GM23338 (cell line): ENCODE data around the gene FLT1. TPM values are rescaled to one million over a fixed set of nuclear protein-coding genes. Genes with fewer than 3 reads are reported as not detected.
A peak's percentile ranks its signal among the peaks of the same experiment; 100 is the strongest.

Source experiments
- ATAC-seq: fragments of 200-7000 bp; cut with Tn5 transposase; 3 replicates; pipeline ENCODE4 v1.9.1; 2020
- DNase-seq: peaks from one replicate; pipeline ENCODE4 v3.0.0-alpha.2; 2015; ENCODE audit warnings: low spot score
- H2AFZ ChIP-seq: fragments of 200-600 bp; sonication (generic); 2 replicates; pipeline ENCODE4 v1.8.0; 2016; ENCODE audit warnings: antibody characterized with exemption, mild to moderate bottlenecking, moderate library complexity
- H3F3A ChIP-seq: fragments of 200-600 bp; sonication (generic); replicated peaks from 2 replicates; pipeline ENCODE4 v1.8.0; 2017; ENCODE audit warnings: antibody characterized with exemption, mixed run types, low read depth
- H3K27ac ChIP-seq: fragments of 200-600 bp; sonication (generic); 2 replicates; pipeline ENCODE4 v1.6.1; 2016; ENCODE audit warnings: low read depth
- H3K27me3 ChIP-seq: fragments of 200-600 bp; sonication (generic); 2 replicates; pipeline ENCODE4 v1.8.0; 2016; ENCODE audit warnings: mild to moderate bottlenecking, mixed run types, moderate library complexity; ENCODE audit not compliant: insufficient read depth
- H3K36me3 ChIP-seq: fragments of 200-600 bp; sonication (generic); 2 replicates; pipeline ENCODE4 v1.8.0; 2016; ENCODE audit warnings: mild to moderate bottlenecking; ENCODE audit not compliant: insufficient read depth
- H3K4me1 ChIP-seq: fragments of 200-600 bp; sonication (generic); 2 replicates; pipeline ENCODE4 v1.8.0; 2016; ENCODE audit warnings: mild to moderate bottlenecking, moderate library complexity; ENCODE audit not compliant: insufficient read depth
- H3K4me2 ChIP-seq: fragments of 200-600 bp; sonication (generic); 2 replicates; pipeline ENCODE4 v1.7.1; 2017; ENCODE audit warnings: mixed run types
- H3K4me3 ChIP-seq: fragments of 200-600 bp; sonication (generic); 2 replicates; pipeline ENCODE4 v1.6.1; 2016; ENCODE audit warnings: mixed run types
- H3K79me2 ChIP-seq: fragments of 200-600 bp; sonication (generic); replicated peaks from 2 replicates; pipeline ENCODE4 v1.8.0; 2017; ENCODE audit warnings: mild to moderate bottlenecking; ENCODE audit not compliant: insufficient read depth
- H3K9me2 ChIP-seq: fragments of 200-600 bp; sonication (generic); 2 replicates; pipeline ENCODE4 v1.8.0; 2017; ENCODE audit not compliant: insufficient read depth
- H4K20me1 ChIP-seq: fragments of 200-600 bp; sonication (generic); replicated peaks from 2 replicates; pipeline ENCODE4 v1.8.0; 2017; ENCODE audit warnings: mild to moderate bottlenecking; ENCODE audit not compliant: insufficient read depth
- H3K27ac Mint-ChIP-seq: 2 replicates; pipeline ENCODE4 v1.8.0; 2020; ENCODE audit warnings: inconsistent platforms, mild to moderate bottlenecking, moderate library complexity, mixed read lengths
- H3K27me3 Mint-ChIP-seq: 3 replicates; pipeline ENCODE4 v1.8.0; 2022; ENCODE audit warnings: low read depth, mild to moderate bottlenecking, moderate library complexity, mixed read lengths, inconsistent platforms; ENCODE audit not compliant: insufficient read depth, poor library complexity
- H3K36me3 Mint-ChIP-seq: 3 replicates; pipeline ENCODE4 v1.8.0; 2021; ENCODE audit warnings: low read depth, mild to moderate bottlenecking, inconsistent platforms, moderate library complexity, mixed read lengths
- H3K4me1 Mint-ChIP-seq: 3 replicates; pipeline ENCODE4 v1.8.0; 2020; ENCODE audit warnings: mild to moderate bottlenecking, inconsistent platforms, mixed read lengths
- H3K4me3 Mint-ChIP-seq: 3 replicates; pipeline ENCODE4 v1.8.0; 2021; ENCODE audit warnings: moderate library complexity, mild to moderate bottlenecking, inconsistent platforms, mixed read lengths
- H3K9me3 Mint-ChIP-seq: 3 replicates; pipeline ENCODE4 v1.8.0; 2020; ENCODE audit warnings: moderate library complexity, mild to moderate bottlenecking, inconsistent platforms, mixed read lengths
- CTCF ChIP-seq, 2 experiments: fragments of 200-600 bp in 1 of 2; sonication (generic) in 1 of 2; conservative IDR thresholded peaks; 2 replicates each; pipeline versions ENCODE4 v1.5.1 to v1.6.1; 2016 to 2017; ENCODE audit warnings: antibody characterized with exemption in 2 of 2, low read depth in 2 of 2, mild to moderate bottlenecking in 2 of 2, moderate library complexity in 1 of 2
- EZH2 ChIP-seq: fragments of 200-600 bp; sonication (generic); IDR thresholded peaks from one replicate; pipeline ENCODE4 v1.8.0; 2017; ENCODE audit warnings: antibody characterized with exemption, mild to moderate bottlenecking, low read depth; ENCODE audit not compliant: unreplicated experiment
- JUNB ChIP-seq: IDR thresholded peaks from one replicate; pipeline ENCODE4 v1.6.1; 2016; ENCODE audit warnings: antibody characterized with exemption; ENCODE audit not compliant: unreplicated experiment
- NANOG ChIP-seq: IDR thresholded peaks from 2 replicates; pipeline ENCODE4 v1.6.1; 2016; ENCODE audit warnings: antibody characterized with exemption, borderline replicate concordance
- POLR2AphosphoS5 ChIP-seq: IDR thresholded peaks from 2 replicates; pipeline ENCODE4 v1.6.1; 2016; ENCODE audit warnings: antibody characterized with exemption, low read depth
- REST ChIP-seq: IDR thresholded peaks from one replicate; pipeline ENCODE4 v1.6.1; 2018; ENCODE audit warnings: antibody characterized with exemption; ENCODE audit not compliant: unreplicated experiment
- ZNF331 ChIP-seq: fragments of 250-450 bp; sonication (Bioruptor Pico); IDR thresholded peaks from 2 replicates; pipeline ENCODE4 v1.5.0; 2020; ENCODE audit warnings: low read depth, mild to moderate bottlenecking, moderate library complexity
- ZNF462 ChIP-seq: fragments of 250-450 bp; sonication (Bioruptor Pico); IDR thresholded peaks from 2 replicates; pipeline ENCODE4 v1.5.0; 2020; ENCODE audit warnings: mild to moderate bottlenecking, moderate library complexity
- polyA plus RNA-seq: library from polyadenylated mRNA; unstranded; fragments of >200 nt; fragmentation: Nextera tagmentation; extraction: Ambion mirVana; gene quantifications from 2 replicates; pipeline ENCODE4 v1.2.1, GENCODE V29; 2016
- total RNA-seq: library from RNA; depleted of rRNA; stranded (reverse); fragments of >200 nt; shearing (Covaris generic); gene quantifications from 2 replicates; pipeline ENCODE4 v1.2.3, GENCODE V29; 2014

FLT1 gene
- total and polyA plus RNA-seq, 2 experiments from 2014 or later: 26.8 to 116 TPM

GRCh38 chr13:28467034-28467433 lies 27.9 kb downstream of the FLT1 start (continued):
- no peak for TF ChIP-seq CTCF (conservative IDR thresholded peaks at IDR 0.05; ENCODE audit: low read depth in 2 of 2)

GRCh38 chr13:28466151-28466550 lies 28.8 kb downstream of the FLT1 start:
- Histone ChIP-seq H3K36me3 (peaks cover 36% of the 10 kb centered on the region), H3K9me2 (no peaks in the 10 kb centered on the region), H3F3A (peaks cover 7% of the 10 kb centered on the region; the same call in 1 of the 2 replicates), H3K4me3 (no peak overlapping the region), H3K4me1 (peaks cover 28% of the 10 kb centered on the region), H2AFZ (no peak overlapping the region), H4K20me1 (peaks cover 11% of the 10 kb centered on the region), H3K79me2 (peaks cover 80% of the 10 kb centered on the region), H3K4me2 (no peak overlapping the region), H3K27ac (peak overlapping the region; percentile 65), H3K27me3 (no peaks in the 10 kb centered on the region)
- Mint-ChIP-seq H3K36me3 (peaks cover 85% of the 10 kb centered on the region), H3K27me3 (peaks cover 4% of the 10 kb centered on the region), H3K27ac (0 out of 2 replicates have a peak overlapping the region, but pooled peaks have one; percentile 6), H3K4me3 (no peak overlapping the region; the same call in 2 of the 3 replicates), H3K4me1 (peaks cover 42% of the 10 kb centered on the region), H3K9me3 (no peaks in the 10 kb centered on the region; the same call in 2 of the 3 replicates)
- DNase-seq (no peak), ATAC-seq (no peak)
- no peak for TF ChIP-seq POLR2AphosphoS5
- TF ChIP-seq JUNB: no peak
- no peak for TF ChIP-seq REST
- no peak for TF ChIP-seq ZNF462 (CRISPR knock-in tag)
- TF ChIP-seq EZH2: no peak
- TF ChIP-seq NANOG: no peak
- TF ChIP-seq ZNF331 (CRISPR knock-in tag): no peak
